ENCODE measurements around the gene CRYBB2.
"Not testable (repeated sequence)": the region's sequence is repeated elsewhere in the genome, so short reads cannot be mapped to it uniquely, and the experiment has no call there.

CRYBB2 gene, protein sequence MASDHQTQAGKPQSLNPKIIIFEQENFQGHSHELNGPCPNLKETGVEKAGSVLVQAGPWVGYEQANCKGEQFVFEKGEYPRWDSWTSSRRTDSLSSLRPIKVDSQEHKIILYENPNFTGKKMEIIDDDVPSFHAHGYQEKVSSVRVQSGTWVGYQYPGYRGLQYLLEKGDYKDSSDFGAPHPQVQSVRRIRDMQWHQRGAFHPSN

DNA sequence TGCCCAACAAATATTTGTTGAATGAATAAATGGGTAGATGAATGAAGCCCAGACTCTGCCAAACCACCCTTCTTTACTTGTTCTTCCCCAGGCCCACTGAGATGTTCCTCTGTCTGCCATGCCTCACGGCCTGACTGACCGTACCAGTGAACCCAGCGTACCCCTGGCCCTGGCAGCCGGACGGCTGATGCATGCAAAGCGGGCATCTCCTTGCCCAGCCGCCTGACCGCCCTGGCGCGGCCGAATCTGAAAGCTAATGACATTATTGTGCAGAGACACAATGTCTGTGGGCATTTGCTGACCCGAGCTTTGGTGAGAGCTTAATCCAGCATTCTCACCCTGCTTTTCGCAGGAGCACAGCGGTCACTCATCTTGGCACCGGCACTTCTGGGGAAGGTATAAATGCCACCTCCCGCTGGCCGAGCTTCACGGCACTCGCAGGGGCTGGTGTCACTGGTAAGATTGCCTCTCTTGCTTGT lies at the start of gene CRYBB2:
TSS of gene CRYBB2 (plus strand) at position 429 of the 479 bp plus-strand sequence. CDS start 1,791 bp downstream, outside the sequence.
- DNase-seq (ENCODE audit: low spot score) (no peak), FAIRE-seq (peak; percentile 95)

DNA sequence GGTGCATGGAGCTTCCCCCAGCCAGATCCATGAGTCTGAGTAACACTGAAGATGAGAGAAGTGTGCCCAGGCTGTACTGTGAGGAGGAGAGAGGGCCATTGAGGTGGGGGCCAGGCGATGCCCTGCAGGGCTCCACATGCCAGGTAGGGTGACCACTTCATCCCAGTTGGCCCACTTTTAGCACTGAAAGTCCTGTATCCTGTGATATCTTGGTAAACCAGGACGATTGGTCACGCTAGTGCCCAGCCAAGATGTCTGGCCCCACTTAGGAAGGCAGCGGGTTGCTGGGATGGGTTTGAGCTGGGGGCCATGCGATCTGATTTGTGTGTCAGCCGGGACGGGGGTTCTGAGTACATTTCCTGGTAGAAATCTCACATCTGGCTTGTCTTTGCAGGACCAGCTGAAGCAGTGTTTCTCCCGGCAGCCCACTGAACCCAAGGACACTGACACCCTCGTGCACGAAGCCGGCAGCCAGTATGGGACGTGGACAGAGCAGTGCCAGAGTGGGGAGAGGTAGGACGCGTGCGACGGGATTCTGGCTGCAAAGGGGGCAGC lies 48.9 kb upstream of the CRYBB2 start:
- no peak for DNase-seq (ENCODE audit: low spot score)
- FAIRE-seq, result peak; percentile 84

DNA sequence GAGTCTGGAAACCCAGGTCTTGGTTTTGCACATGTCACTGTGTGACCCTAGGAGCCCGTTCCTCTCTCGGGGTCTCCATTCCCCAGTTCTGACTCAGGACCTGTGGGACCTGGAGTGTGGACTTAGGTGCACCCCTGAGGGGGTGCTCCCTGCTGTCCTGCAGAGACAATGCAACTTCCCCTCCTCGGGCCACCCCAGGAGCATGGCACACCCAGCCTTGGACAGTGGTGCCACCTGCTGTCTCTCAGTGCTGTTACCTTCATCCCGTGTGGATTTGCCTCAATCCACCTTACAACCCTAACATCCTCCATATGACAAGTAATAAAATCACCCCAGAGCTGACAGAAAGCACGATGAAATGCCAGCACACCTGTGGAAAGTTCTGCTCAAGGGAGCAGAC lies 47.3 kb upstream of the CRYBB2 start:
- peak; percentile 51 for DNase-seq (ENCODE audit: low spot score)
- FAIRE-seq, result peak; percentile 97

DNA sequence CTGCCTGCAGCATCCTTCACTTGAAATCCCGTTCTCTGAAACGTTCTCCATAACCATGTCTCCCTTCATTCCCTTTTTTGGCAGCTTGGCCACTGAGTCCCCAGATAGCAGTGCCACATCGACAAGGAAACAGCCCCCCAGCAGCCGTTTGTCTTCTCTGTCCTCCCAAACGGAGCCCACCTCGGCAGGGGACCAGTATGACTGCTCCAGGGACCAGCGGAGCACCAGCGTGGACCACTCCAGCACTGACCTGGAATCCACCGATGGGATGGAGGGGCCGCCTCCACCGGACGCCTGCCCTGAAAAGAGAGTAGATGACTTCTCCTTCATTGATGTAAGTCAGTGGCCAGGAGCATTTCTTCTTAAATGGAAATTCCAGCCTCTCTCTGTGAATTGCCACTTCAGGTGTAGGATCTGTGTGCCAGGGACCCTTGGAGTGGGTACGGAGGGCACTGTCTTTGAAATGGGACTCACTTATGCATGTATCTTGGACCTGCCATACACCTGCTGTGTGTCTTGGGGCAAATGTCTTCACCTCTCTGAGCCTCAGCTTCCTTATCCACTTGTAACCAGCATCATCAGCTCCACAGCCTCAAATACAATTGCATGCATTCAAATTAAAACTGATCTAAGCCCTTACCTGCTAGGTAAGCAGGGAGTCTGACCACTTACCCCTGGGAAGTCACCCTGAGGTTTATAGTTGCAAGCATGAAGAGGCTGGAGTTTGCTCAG lies 45.1 kb upstream of the CRYBB2 start:
- DNase-seq (ENCODE audit: low spot score) (no peak), FAIRE-seq (peak; percentile 9)

DNA sequence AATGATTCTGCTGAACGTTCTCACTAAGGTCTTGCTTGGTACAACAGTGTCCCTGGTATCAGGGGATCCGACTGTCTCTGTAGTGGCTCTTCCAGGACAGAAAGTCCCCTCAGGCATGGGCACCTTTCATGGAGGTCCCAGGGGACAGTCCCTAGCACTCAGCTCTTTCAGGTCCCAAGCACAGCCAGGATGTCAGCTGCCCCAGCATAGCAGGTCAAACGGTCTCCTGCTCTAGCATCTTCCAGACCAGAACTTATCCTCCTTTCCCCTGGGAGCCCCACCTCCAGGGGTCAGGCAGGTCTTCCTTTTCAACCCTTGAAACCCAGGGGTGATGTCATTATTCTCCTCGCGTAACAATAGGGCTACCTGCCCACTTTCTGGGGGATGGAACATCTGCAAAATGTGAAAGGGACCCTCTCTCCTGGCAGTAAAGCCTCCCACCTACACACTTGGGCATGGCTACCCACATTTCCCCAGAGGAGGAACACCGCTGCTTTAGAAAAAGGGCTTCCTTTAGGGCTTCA lies 44.5 kb upstream of the CRYBB2 start:
- no peak for DNase-seq (ENCODE audit: low spot score)
- no peak for FAIRE-seq

DNA sequence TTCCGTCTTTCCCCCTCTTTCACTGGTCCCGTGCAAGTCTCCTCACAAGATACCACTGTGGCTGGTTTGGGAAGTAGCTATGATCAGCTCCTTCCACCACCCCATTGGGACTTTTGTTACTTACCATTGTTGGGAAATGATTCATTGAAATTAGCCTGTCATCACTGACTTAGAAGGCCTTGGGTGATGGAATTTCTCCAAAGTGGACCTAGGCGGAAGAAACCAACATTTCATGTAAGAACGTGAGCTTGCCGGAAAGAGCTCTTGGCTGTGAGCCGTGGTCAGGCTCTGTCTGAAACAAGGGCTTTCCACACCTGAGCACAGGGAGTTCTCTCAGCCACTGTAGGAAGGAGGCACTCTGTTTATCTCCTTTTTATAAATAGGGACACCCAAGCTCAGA lies 43.3 kb upstream of the CRYBB2 start:
- FAIRE-seq, result no peak

DNA sequence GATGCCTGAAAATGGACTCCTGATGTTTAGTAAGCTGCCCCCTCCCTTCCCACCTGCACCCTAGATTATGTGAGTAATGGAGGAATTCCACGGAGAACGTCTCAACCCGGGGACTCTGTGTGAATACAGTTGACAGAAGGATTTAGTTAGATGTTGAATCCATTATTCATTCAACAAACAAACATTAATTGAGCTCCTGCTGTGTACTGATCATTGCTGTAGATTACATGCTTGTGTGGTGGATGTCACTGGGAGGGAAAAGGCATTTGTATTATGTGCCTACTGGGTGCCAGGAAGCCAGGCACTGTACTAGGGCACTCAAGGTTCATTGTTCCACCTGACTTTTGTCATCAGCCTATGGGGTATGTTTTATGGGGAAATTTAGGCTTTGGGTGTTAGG lies 42.6 kb upstream of the CRYBB2 start:
- DNase-seq (ENCODE audit: low spot score) (no peak), FAIRE-seq (peak; percentile 96)

More for the DNA sequence above, 43.3 kb upstream of the CRYBB2 start:
- DNase-seq (ENCODE audit: low spot score), result no peak

DNA sequence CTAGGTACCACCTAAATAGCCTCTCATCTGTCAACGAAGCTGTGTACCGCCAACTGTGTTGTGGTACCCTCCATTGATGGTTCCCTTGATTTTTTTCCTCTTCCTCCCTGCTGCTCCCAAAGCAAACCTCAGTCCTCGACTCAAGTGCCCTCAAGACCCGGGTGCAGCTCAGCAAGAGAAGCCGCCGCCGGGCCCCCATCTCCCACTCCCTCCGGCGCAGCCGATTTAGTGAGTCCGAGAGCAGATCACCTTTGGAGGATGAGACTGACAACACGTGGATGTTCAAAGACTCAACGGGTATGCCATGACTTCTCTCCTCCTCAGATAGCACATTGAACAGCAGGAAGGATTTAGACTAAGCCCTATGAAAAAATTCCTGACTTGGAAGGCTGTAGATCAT lies 42.2 kb upstream of the CRYBB2 start:
- DNase-seq (ENCODE audit: low spot score), result no peak
- FAIRE-seq, result no peak

DNA sequence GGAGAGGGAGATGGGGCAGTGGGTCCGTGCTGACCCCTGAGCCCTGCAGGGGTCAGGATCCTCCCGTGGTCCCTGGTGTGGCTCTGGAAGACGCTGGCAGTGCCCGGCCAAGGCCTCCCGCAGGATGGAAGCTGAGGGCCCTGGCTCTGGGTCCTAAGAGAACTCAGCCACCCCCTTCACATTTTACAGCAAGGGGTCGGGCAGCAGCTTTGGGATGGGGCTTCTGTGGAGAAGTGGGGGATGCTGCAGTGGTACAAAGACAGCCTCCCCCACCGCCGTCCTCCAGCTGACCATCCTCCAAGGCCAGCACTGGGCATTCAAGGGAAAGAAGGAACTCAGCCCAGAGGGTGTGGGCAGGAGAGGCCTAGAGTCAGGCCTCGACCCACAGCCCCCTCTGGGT lies 41.5 kb upstream of the CRYBB2 start:
- no peak for DNase-seq (ENCODE audit: low spot score)
- FAIRE-seq, result peak; percentile 77

DNA sequence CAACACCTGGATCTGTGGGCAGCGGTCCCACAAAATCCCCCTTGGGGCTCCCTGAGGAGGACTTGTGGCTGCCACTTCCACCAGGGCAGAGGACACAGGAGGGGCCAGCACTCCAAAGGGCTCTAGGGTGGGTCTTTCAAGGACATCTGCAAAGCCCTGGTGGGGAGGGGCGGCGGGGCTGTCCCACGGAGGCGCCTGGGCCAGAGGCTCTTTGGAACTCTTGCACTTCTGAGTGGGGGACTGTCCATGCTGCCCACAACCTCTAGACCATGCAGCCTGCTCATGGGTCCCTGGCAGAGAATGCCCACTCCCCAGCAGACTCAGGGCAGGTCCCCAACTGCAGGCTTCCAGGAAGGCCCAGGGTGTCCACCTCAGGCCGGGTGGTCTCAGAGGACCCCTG lies 41.1 kb upstream of the CRYBB2 start:
- not testable (repeated sequence) for FAIRE-seq; DNase-seq (ENCODE audit: low spot score)

DNA sequence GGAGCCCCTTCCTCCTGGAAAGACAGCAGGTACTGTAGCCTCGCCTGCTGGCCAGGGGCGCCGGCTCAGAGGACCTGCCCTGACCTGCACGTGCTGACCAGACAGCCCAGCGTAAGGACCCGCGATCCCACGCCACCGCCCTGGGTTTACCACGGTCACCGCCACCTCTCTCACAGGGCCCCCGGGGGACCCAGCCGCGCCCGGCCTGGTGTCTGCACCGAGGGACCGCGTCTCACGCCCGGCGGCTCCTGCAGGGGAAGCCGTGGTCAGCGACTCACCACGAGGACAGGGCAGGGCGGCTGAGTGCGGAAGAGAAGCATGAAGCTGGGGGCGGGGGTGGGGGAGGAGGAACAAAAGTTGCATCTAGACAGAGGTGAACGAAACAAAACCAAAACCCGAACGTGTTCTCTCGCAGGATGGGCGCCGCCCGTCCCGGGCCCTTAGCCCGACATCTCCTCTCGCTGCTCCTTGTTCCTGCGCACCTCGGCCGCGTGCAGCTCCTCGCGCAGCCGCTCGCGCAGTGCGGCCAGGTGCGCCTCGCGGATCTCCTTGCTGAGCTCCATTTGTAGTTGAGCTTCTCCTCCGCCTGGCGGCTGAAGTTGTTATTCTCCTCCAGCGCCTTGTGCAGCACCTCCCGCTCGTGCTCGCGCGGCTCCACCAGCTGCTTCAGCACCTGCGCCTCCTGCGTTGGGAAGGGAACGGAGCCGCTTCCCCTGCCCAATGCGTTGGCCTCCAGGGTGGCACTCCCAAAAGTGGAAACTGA lies 40.4 kb upstream of the CRYBB2 start:
- FAIRE-seq, result peak; percentile 92
- not testable (repeated sequence) for DNase-seq (ENCODE audit: low spot score)

DNA sequence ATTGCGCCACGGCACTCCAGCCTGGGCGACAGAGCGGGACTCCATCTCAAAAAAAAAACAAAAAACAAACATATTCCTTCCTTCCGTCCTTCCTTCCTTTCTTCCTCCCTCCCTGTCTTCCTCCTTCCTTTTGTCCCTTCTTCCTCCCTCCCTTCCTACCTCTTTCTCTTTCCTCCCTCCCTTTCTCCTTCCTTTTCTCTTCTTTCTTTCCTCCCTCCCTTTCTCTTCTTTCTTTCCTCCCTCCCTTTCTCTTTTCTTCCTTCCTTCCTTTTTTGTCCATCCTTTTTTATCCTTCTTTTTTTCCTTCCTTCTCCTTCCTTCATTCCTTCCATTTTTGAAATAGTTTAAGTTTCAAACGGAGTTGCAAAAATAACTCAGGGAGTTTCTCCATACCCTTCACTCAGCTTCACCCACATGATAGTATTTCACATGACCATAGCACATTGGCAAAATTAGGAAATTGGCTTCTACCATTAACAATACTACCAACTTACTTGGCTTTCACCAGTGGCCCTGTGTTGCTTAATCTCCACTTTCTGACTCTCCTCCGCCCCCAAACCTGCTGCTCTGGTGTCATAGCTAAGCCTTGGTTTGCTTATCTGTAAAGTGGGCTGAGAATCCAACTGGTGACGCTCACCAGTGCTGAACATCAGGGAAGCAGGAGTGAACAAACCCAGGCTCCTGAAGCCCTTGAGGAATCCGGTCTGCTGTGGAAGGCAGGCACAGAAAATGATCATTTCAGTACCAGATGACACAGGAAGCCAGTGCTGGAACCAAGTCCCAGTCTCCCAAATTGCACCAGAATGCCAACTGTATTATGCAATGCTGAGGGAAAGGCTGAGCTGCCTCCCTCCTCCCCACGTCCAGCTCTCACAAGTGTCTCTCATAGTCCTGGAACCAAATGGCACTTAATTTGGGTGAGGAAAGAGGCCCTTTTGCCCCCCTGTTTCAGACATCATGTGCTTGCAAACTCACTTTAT lies 37.0 kb upstream of the CRYBB2 start:
- FAIRE-seq (peak; percentile 81), DNase-seq (ENCODE audit: low spot score) (no peak)

DNA sequence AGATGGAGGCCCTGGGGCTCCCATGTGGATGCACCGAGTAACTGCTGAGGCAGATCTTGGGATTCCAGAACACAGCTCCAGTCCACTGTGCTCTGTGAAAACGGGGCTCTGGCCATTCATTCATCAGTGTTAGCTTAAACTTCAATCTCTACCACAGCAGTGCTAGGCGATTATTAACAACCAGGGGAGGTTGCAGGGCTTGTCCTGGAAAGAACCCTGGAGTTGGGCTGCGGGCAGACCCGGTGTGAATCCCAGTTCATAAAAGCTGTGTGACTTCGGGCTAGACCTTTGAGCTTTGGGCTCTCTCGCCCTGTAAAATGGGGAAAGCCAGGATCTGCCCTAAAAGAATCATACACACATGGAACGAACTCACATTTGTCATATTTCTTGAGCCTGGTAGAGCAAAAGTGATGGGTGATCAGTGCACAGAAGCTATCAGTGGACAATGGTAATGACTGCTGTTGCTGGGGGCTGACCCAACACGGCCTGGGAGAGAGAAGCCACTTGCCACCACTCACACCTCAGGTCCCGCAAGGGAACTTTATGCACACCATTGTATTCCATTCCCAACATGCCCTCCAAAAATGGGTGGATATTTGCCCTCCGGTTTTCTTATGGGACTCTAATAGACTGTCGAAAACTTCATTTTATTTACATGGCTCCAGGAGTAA lies 35.4 kb upstream of the CRYBB2 start:
- DNase-seq (ENCODE audit: low spot score) (no peak), FAIRE-seq (peak; percentile 74)

DNA sequence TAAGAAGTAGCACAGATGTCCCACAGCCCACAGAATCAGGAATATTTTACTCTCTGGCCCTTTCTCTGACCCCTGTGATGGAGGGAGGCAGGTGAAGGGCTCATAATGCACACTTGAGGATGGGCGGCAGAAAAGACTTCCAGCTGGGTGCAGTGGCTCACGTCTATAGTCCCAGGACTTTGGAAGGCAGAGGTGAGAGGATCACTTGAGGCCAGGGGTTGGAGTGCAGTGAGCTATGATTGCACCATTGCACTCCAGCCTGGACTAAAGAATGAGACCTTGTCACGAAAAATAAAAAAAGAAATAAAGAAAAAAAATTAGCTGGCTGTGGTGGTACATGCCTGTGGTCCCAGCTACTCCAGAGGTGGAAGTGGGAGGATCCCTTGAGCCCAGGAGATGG lies 33.3 kb upstream of the CRYBB2 start:
- no peak for FAIRE-seq
- no peak for DNase-seq (ENCODE audit: low spot score)

DNA sequence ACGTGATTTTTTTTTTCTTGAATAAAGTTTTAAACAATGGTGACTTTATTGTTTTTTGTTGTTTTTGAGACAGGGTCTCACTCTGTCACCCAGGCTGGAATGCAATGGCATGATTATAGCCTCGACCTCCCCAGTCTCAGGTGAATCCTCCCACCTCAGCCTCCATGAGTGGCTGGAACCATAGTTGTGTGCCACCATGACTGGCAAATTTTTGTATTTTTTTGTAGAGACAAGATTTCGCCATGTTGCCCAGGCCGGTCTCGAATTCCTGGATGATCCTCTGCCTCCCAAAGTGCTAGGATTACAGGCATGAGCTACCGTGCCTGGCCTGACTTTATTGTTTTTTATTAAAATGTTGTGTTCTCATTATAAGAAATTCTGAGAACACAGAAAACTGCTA lies 32.0 kb upstream of the CRYBB2 start:
- DNase-seq (ENCODE audit: low spot score) (no peak), FAIRE-seq (no peak)

DNA sequence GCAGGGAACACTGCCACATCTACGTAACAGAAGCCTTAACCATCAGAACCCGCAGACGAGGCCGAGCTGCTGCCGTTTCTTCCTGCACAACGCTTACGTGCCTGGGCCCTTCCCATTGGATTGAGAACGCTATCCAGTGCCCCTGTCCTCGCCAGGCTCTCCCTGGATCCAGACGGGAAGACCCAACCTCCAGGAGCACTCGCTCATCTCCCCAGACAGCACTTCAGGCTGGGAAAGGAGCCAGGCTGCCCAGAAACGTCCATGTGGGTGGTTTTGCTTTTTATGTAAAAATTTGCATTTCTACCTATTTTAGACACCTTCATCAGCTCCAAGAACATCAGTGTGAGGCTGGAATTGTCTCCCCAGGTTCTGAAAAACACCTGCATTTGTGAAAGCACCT lies 27.0 kb upstream of the CRYBB2 start:
- DNase-seq (ENCODE audit: low spot score), result no peak
- no peak for FAIRE-seq

DNA sequence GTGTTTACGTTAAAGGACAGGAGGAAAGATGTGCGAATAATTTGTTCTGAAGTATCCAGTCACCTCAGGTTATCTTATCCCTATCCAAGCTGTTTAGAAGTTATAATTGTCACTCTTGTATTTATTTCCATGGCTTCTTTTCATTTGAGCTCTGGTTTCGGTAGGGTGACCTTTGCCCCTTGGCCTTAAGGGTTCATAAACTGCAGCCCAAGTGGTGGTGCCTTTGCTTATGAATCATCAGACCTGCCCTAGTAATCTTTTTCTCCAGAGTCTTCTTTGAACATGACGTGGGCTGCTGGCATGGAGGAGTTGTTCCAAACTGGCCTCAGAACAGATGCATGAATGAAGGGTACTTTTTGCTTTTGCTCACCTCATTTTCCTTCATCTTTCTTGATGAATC lies 26.3 kb upstream of the CRYBB2 start:
- DNase-seq (ENCODE audit: low spot score), result no peak
- FAIRE-seq, result peak; percentile 87

DNA sequence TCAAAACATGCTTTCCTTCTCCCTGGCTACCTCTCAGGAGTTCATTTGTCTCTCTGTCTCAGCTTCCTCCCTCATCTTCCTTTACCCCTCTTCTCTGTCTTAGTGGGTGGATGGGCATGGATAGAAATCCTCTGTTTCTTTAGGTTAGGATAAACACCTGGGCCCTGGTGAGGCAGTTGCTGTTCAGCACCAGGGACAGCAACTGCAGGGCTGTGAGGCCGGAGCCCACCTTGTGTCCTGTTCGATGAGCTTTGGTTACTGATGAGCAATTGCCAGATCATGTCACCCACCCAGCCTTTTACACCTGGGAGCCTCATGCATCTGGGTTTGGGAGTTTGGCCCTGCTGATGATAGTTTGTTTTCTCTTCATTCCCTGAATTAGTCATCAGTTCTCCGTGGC lies 25.9 kb upstream of the CRYBB2 start:
- DNase-seq (ENCODE audit: low spot score) (peak; percentile 65), FAIRE-seq (no peak)

DNA sequence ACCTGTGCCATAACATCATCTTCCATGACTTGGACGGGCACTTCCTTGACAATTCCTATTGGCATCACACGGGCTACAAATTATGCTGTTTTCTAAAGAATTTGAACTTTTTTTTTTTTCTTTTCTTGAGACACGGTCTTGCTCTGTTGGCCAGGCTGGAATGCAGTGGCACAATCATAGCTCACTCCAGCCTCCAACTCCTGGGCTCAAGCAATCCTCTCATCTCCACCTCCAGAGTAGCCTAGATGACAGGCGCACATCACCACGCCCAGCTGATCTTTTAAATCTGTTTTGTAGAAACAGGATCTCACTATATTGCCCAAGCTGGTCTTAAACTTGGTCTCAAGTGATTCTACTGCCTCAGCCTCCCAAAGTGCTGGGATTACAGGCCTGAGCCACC lies 23.1 kb upstream of the CRYBB2 start:
- FAIRE-seq (no peak), DNase-seq (ENCODE audit: low spot score) (no peak)

DNA sequence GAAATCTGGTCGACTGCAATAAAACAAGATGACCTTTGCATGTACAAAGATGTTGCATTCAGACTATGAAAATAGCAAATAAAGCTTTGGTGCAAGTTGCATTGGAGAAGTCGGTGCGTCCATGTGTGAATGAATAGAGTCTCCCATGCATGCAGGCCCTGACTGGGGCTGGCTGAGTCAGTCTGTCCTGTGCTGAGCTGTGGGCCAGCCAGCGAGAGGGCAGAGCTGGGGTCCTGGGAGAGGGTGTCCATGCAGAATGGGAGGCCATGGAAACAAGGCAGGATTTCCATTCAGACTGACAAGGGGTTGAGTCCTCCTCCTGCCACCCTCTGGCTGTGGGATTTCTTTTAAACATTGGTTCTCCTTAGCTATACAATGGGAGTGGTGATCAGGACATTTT lies 22.1 kb upstream of the CRYBB2 start:
- DNase-seq (ENCODE audit: low spot score) (no peak), FAIRE-seq (no peak)
